Measurements from ENCODE around the gene HABP2. TPM values are rescaled to one million over a fixed set of nuclear protein-coding genes. Genes with fewer than 3 reads are reported as not detected.

Gene HABP2
- total RNA-seq, 1 experiment from 2014 or later = not detected

DNA sequence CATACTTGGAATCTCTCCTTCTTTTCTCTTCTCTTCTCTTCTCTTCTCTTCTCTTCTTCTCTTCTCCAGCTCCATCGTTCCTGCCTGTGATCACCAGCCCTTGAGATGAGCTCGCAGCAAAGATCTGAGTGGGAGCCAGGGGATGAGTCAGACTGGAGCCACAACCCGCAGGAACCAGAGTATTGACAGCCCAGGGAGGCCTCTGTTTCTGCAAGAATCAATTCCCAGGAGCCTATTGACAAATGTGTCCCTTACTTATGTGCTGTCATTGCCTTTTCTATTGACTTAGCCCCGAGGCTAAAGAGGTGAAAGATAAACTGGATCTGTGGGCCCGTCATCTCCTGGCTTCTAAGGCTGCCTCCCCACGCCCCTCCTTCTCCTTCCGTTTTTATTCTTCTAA, 13.1 kb upstream of the HABP2 start:
- H3T11ph ChIP-seq (ENCODE audit: low read length) = no peak overlapping the region
- no peak overlapping the region for H3K9ac ChIP-seq (ENCODE audit: extremely low read depth, insufficient read length, low read length)
- H4K91ac ChIP-seq (ENCODE audit: insufficient read length, low read depth, low read length) = no peak overlapping the region
- DNase-seq = no peak
- Mint-ChIP-seq H3K4me3 (no peak overlapping the region), H3K36me3 (ENCODE audit: insufficient read depth in 1 of 3, low read depth in 3 of 3) (no peaks in the 10 kb centered on the region), H3K27ac (no peak overlapping the region), H3K9me3 (no peaks in the 10 kb centered on the region), H3K4me1 (no peaks in the 10 kb centered on the region; a peak in 1 of 4 replicates), H3K27me3 (ENCODE audit: low read depth) (peaks cover 100% of the 10 kb centered on the region)
- H2BK20ac ChIP-seq (ENCODE audit: low read depth, low read length, poor library complexity, severe bottlenecking) = no peak overlapping the region
- H3K4me2 ChIP-seq (ENCODE audit: insufficient read depth, insufficient read length, low read length) = no peak overlapping the region
- H2BK120ac ChIP-seq (ENCODE audit: low read depth, low read length, poor library complexity, severe bottlenecking) = no peak overlapping the region
- no peaks in the 10 kb centered on the region for H3K4me1 ChIP-seq (ENCODE audit: insufficient read depth, low read length)
- no peaks in the 10 kb centered on the region for H3K79me1 ChIP-seq (ENCODE audit: insufficient read depth, low read depth, low read length, poor library complexity, severe bottlenecking)
- H3K27ac ChIP-seq (ENCODE audit: insufficient read length, low read depth, low read length) = no peak overlapping the region
- TF ChIP-seq, protein P1, sequence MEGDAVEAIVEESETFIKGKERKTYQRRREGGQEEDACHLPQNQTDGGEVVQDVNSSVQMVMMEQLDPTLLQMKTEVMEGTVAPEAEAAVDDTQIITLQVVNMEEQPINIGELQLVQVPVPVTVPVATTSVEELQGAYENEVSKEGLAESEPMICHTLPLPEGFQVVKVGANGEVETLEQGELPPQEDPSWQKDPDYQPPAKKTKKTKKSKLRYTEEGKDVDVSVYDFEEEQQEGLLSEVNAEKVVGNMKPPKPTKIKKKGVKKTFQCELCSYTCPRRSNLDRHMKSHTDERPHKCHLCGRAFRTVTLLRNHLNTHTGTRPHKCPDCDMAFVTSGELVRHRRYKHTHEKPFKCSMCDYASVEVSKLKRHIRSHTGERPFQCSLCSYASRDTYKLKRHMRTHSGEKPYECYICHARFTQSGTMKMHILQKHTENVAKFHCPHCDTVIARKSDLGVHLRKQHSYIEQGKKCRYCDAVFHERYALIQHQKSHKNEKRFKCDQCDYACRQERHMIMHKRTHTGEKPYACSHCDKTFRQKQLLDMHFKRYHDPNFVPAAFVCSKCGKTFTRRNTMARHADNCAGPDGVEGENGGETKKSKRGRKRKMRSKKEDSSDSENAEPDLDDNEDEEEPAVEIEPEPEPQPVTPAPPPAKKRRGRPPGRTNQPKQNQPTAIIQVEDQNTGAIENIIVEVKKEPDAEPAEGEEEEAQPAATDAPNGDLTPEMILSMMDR (conservative IDR thresholded peaks at IDR 0.05) = no peak
- no peaks in the 10 kb centered on the region; the same call in 1 of the 2 replicates for H3K27me3 ChIP-seq (ENCODE audit: insufficient read depth, low read length)
- H2BK15ac ChIP-seq (ENCODE audit: low read depth, low read length) = no peak overlapping the region
- no CpG with 5 or more reads among the region's 7 CpGs for WGBS (ENCODE audit: extremely low coverage, insufficient read length, low lambda C conversion rate)
- no peak overlapping the region for H2AK5ac ChIP-seq (ENCODE audit: insufficient read length, low read length)
- no peaks in the 10 kb centered on the region for H3K9me3 ChIP-seq (ENCODE audit: control insufficient read depth, low read depth, low read length)
- H3K23ac ChIP-seq (ENCODE audit: insufficient read length, low read depth, low read length) = no peak overlapping the region
- no peak overlapping the region for H2AFZ ChIP-seq (ENCODE audit: low read length)
- no peaks in the 10 kb centered on the region for H3K79me2 ChIP-seq (ENCODE audit: insufficient read depth, low read length)
- H3K56ac ChIP-seq (ENCODE audit: insufficient read length, low read depth, low read length) = no peak overlapping the region
- no peak overlapping the region for H2BK12ac ChIP-seq (ENCODE audit: insufficient read length, low read depth, low read length)
- H4K8ac ChIP-seq (replicated peaks; ENCODE audit: insufficient read length, low read depth, low read length) = no peak overlapping the region
- H3K23me2 ChIP-seq (ENCODE audit: insufficient read length, low read depth, low read length, poor library complexity, severe bottlenecking) = no peaks in the 10 kb centered on the region
- H3K18ac ChIP-seq (ENCODE audit: insufficient read length, low read depth, low read length) = no peak overlapping the region
- H4K5ac ChIP-seq (ENCODE audit: insufficient read length, low read depth, low read length) = no peak overlapping the region
- no peaks in the 10 kb centered on the region for H4K20me1 ChIP-seq (ENCODE audit: control insufficient read depth, insufficient read depth, insufficient read length)
- H3K4ac ChIP-seq (ENCODE audit: low read depth, low read length) = no peak overlapping the region
- no peak overlapping the region for H3K14ac ChIP-seq (ENCODE audit: insufficient read depth, low read length)
- no peak overlapping the region for H2BK5ac ChIP-seq (ENCODE audit: insufficient read length, low read length)
